Measurements from ENCODE around the gene MBTPS1. TPM values are rescaled to one million over a fixed set of nuclear protein-coding genes. Genes with fewer than 3 reads are reported as not detected.

Gene MBTPS1
- total and polyA plus RNA-seq, 3 experiments from 2014 or later: 38.3 to 64.7 (median 45.0) TPM

DNA sequence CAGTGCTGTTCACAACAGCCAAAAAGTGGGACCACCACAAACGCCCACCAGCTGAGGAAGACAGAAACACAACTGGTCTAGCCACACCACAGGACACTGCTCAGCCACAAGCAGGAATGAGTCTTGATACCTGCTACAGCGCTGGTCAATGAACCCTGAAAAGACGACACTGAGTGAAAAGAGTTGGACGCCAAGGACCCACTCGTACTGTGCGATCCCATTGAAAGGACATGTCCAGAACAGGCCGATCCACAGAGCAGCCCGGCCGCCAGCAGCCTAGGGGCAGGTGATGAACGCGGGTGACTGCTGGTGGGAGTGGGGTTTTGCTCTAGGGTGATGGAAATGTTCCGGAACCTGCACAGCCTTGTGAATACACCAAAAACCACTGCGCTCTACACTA lies 63.5 kb downstream of the MBTPS1 start:
- H3K36me3 ChIP-seq (ENCODE audit: insufficient read depth, low read length): peaks cover 59% of the 10 kb centered on the region

DNA sequence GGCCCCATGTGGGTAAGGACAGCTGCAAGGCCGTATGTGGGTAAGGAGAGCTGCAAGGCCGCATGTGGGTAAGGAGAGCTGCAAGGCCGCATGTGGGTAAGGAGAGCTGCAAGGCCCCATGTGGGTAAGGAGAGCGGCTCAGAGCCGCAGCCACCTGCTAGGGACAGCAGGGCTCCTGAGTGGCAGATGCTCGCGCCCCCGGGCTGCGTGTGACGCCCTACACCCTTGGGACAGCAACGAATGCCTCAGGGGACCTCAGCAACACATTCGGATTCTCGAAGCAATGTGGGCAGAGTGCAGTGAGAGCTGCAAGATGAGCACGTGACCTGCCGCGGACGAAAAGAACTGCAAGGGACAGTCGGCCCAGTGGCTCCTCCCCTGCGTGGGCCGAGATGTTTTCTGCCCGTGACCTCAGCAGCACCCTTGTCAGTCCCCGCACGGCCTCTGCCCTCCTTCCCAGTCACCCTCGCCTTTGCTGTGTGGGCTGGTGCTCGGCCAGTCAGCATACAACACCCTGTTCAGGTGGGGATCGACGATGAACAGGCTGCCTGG lies 64.6 kb downstream of the MBTPS1 start:
- CTCF ChIA-PET: no interaction called here

More for the DNA sequence above, 63.5 kb downstream of the MBTPS1 start:
- Mint-ChIP-seq H3K27ac (no peak overlapping the region), H3K9me3 (no peaks in the 10 kb centered on the region), H3K36me3 (peaks cover 11 to 86% (median 42%) of the 10 kb centered on the region in 3 donors), H3K4me1 (peaks cover 0 to 1% (median 0%) of the 10 kb centered on the region in 3 donors), H3K27me3 (no peaks in the 10 kb centered on the region), H3K4me3 (no peak overlapping the region)
- H3K9me3 ChIP-seq (ENCODE audit: low read length): no peaks in the 10 kb centered on the region
- DNase-seq: no peak
- H3K4me3 ChIP-seq (ENCODE audit: low read length): no peak overlapping the region
- POLR2A ChIA-PET: no interaction called here
- no peaks in the 10 kb centered on the region for H3K4me1 ChIP-seq (ENCODE audit: insufficient read depth, low read length)
- CTCF ChIA-PET: no interaction called here
- H3K27ac ChIP-seq (ENCODE audit: low read depth, low read length): no peak overlapping the region
- no peaks in the 10 kb centered on the region for H3K27me3 ChIP-seq (ENCODE audit: insufficient read depth, low read length, poor library complexity, severe bottlenecking)

DNA sequence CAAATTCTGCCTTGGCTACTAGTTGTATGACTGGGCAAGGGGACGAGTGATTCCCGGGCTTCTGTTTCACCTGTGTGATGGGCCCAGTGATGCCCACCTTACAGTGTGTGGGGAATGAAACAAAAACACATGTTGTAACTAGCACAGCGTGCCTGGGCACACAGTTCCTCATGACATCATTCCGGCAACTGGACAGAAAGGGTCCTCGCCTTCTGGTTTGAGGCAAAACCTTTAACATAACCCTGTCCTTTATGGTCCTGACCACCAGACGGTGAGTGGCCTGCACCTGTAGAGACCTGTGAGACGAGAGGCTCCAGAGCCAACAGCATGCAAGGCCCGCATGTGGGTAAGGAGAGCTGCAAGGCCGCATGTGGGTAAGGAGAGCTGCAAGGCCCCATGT lies 66.4 kb downstream of the MBTPS1 start:
- CTCF ChIA-PET: no interaction called here
- Mint-ChIP-seq H3K9me3 (no peaks in the 10 kb centered on the region), H3K27ac (peak overlapping the region in 1 of 8 donors; percentile 54), H3K4me1 (peaks cover 0 to 1% (median 0%) of the 10 kb centered on the region in 3 donors), H3K4me3 (no peak overlapping the region), H3K36me3 (peaks cover 6 to 60% (median 26%) of the 10 kb centered on the region in 3 donors), H3K27me3 (no peaks in the 10 kb centered on the region)
- peaks cover 33% of the 10 kb centered on the region for H3K36me3 ChIP-seq (ENCODE audit: insufficient read depth, low read length)
- no peak overlapping the region for H3K27ac ChIP-seq (ENCODE audit: low read depth, low read length)
- H3K4me3 ChIP-seq (ENCODE audit: low read length): no peak overlapping the region
- POLR2A ChIA-PET: no interaction called here
- H3K9me3 ChIP-seq (ENCODE audit: low read length): no peaks in the 10 kb centered on the region
- no peaks in the 10 kb centered on the region for H3K27me3 ChIP-seq (ENCODE audit: insufficient read depth, low read length, poor library complexity, severe bottlenecking)
- no peaks in the 10 kb centered on the region for H3K4me1 ChIP-seq (ENCODE audit: insufficient read depth, low read length)
- no peak for DNase-seq

More for the DNA sequence above, 64.6 kb downstream of the MBTPS1 start:
- no peaks in the 10 kb centered on the region for H3K27me3 Mint-ChIP-seq
- no peak overlapping the region for H3K27ac Mint-ChIP-seq
- H3K36me3 Mint-ChIP-seq: peaks cover 6 to 78% (median 35%) of the 10 kb centered on the region in 3 donors
- no peak overlapping the region for H3K27ac ChIP-seq (ENCODE audit: low read depth, low read length)
- no peaks in the 10 kb centered on the region for H3K9me3 Mint-ChIP-seq
- H3K4me1 Mint-ChIP-seq: peaks cover 0 to 1% (median 0%) of the 10 kb centered on the region in 3 donors
- H3K4me3 Mint-ChIP-seq: no peak overlapping the region
- no peaks in the 10 kb centered on the region for H3K9me3 ChIP-seq (ENCODE audit: low read length)
- DNase-seq: no peak
- H3K36me3 ChIP-seq (ENCODE audit: insufficient read depth, low read length): peaks cover 49% of the 10 kb centered on the region
- H3K4me1 ChIP-seq (ENCODE audit: insufficient read depth, low read length): no peaks in the 10 kb centered on the region
- no peak overlapping the region for H3K4me3 ChIP-seq (ENCODE audit: low read length)
- H3K27me3 ChIP-seq (ENCODE audit: insufficient read depth, low read length, poor library complexity, severe bottlenecking): no peaks in the 10 kb centered on the region
- POLR2A ChIA-PET: no interaction called here

DNA sequence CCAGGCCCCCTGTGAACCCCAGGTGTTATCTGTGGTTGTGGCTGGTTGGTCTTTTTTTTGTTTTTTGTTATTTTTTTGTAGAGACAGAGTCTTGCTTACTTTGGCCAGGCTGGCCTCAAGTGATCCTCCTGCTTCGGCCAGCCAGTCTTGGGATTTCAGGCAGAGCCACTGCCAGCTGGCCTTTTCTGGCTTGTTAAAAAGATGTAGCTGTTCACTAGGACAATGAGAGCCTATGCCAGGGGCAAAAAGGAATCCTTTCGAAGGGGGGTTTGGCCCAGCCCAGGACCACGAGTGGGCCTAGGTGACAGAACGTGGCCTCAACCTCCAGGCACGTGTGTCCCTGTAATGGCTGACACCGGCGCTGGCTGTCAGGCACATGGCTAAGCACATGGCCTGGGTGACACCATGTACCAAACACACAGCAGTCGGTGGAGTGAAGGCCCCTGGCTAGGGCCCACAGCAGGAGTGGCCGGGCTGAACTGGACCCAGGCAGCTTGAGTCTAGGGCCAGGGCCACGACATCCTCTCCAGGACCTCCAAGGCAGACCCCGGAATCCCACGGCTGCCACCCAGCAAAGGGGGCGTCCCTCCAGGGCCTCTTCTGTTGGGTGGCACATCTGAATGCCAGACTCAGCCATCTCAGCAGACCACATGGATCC lies 67.2 kb downstream of the MBTPS1 start:
- no peak overlapping the region for H3K4me3 Mint-ChIP-seq
- CTCF ChIA-PET: no interaction called here
- DNase-seq: no peak
- no peak overlapping the region for H3K27ac Mint-ChIP-seq
- Histone ChIP-seq H3K9me3 (ENCODE audit: low read length) (no peaks in the 10 kb centered on the region), H3K27ac (ENCODE audit: low read depth, low read length) (no peak overlapping the region), H3K36me3 (ENCODE audit: insufficient read depth, low read length) (peaks cover 25% of the 10 kb centered on the region), H3K27me3 (ENCODE audit: insufficient read depth, low read length, poor library complexity, severe bottlenecking) (no peaks in the 10 kb centered on the region), H3K4me1 (ENCODE audit: insufficient read depth, low read length) (no peaks in the 10 kb centered on the region), H3K4me3 (ENCODE audit: low read length) (no peak overlapping the region)
- H3K4me1 Mint-ChIP-seq: peaks cover 0 to 1% (median 1%) of the 10 kb centered on the region in 3 donors
- POLR2A ChIA-PET: no interaction called here
- H3K9me3 Mint-ChIP-seq: no peaks in the 10 kb centered on the region
- peaks cover 6 to 53% (median 24%) of the 10 kb centered on the region in 3 donors for H3K36me3 Mint-ChIP-seq
- H3K27me3 Mint-ChIP-seq: peaks cover 0 to 2% of the 10 kb centered on the region in 2 donors

DNA sequence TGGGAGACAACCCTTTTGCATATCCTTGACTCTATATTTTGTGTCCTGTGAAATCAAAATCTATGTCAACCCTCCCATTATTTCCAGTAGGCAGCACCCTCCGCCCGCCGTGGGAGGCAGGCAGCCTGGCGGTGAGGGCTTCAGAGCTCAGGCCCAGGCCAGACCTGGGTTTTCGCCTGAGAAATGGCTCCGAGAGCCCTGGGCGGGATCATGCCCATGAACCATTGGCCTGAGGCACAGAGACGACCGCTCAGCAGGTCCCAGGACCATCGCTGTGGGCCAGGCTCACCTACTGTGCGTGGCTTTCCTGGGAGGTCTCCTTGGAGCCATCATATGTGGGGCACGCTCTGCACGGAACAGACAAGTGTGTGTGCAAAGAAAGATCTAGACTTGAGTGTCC lies 67.9 kb downstream of the MBTPS1 start:
- Histone ChIP-seq H3K36me3 (ENCODE audit: insufficient read depth, low read length) (peaks cover 20% of the 10 kb centered on the region), H3K9me3 (ENCODE audit: low read length) (no peaks in the 10 kb centered on the region), H3K27ac (ENCODE audit: low read depth, low read length) (no peak overlapping the region), H3K27me3 (ENCODE audit: insufficient read depth, low read length, poor library complexity, severe bottlenecking) (no peaks in the 10 kb centered on the region), H3K4me3 (ENCODE audit: low read length) (no peak overlapping the region), H3K4me1 (ENCODE audit: insufficient read depth, low read length) (no peaks in the 10 kb centered on the region)
- DNase-seq: no peak
- H3K27ac Mint-ChIP-seq: no peak overlapping the region
- no peak overlapping the region for H3K4me3 Mint-ChIP-seq
- peaks cover 3 to 7% of the 10 kb centered on the region in 2 donors for H3K27me3 Mint-ChIP-seq
- POLR2A ChIA-PET: no interaction called here
- H3K4me1 Mint-ChIP-seq: peaks cover 0 to 8% (median 1%) of the 10 kb centered on the region in 3 donors
- no peaks in the 10 kb centered on the region for H3K9me3 Mint-ChIP-seq
- CTCF ChIA-PET: no interaction called here
- peaks cover 6 to 46% (median 21%) of the 10 kb centered on the region in 3 donors for H3K36me3 Mint-ChIP-seq

DNA sequence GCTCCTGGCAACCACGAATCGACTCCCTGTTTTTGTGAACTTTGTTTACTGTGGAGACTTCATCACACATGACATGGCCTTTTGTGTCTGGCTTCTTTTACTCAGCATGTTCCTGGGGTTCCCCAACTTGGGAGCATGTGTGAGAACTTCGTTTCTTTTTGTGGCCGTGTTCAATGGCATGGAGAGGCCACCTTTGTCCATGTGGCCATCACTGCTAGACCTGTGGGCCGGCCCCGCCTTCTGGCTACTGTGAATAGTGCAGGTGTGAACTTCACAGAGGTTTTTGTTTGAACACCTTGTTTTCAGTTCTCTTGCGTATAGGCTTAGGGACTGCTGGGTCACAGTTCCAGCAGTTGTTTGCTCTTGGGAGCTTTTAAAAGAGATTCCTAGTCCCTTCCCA lies 68.5 kb downstream of the MBTPS1 start:
- peaks cover 6 to 40% (median 16%) of the 10 kb centered on the region in 3 donors for H3K36me3 Mint-ChIP-seq
- Histone ChIP-seq H3K4me3 (ENCODE audit: low read length) (no peak overlapping the region), H3K4me1 (ENCODE audit: insufficient read depth, low read length) (no peaks in the 10 kb centered on the region), H3K9me3 (ENCODE audit: low read length) (no peaks in the 10 kb centered on the region), H3K27me3 (ENCODE audit: insufficient read depth, low read length, poor library complexity, severe bottlenecking) (no peaks in the 10 kb centered on the region), H3K36me3 (ENCODE audit: insufficient read depth, low read length) (peaks cover 14% of the 10 kb centered on the region), H3K27ac (ENCODE audit: low read depth, low read length) (no peak overlapping the region)
- ChIA-PET POLR2A (no interaction called here), CTCF (no interaction called here)
- peaks cover 3 to 7% of the 10 kb centered on the region in 2 donors for H3K27me3 Mint-ChIP-seq
- peaks cover 1 to 14% (median 4%) of the 10 kb centered on the region in 3 donors for H3K4me1 Mint-ChIP-seq
- H3K9me3 Mint-ChIP-seq: no peaks in the 10 kb centered on the region
- no peak overlapping the region for H3K27ac Mint-ChIP-seq
- no peak for DNase-seq
- H3K4me3 Mint-ChIP-seq: no peak overlapping the region

DNA sequence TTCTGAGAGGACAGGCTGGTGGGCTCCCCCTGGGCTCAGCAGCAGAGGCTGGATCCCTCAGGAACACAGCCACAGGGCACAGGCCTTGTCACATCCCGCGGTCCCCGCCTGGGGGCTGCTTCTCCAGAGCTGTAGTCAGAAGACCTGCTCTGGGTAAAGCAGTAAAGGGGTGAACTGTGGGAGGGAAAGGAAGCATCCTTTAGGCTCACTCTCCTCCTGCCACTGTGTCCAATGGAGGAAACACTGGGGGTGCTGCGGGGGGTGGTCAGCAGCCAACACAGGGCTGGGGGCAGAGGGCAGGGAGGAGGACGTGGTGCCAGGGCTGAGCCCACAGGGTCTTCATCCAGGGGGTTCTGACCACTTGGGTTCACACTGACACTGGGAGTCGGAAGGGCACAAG lies 69.1 kb downstream of the MBTPS1 start:
- H3K27me3 ChIP-seq (ENCODE audit: insufficient read depth, low read length, poor library complexity, severe bottlenecking): no peaks in the 10 kb centered on the region
- Mint-ChIP-seq H3K9me3 (no peaks in the 10 kb centered on the region), H3K27ac (peak overlapping the region in 1 of 8 donors; percentile 50), H3K4me3 (no peak overlapping the region), H3K27me3 (peaks cover 3 to 7% of the 10 kb centered on the region in 2 donors), H3K4me1 (peaks cover under 1 to 14% (median 4%) of the 10 kb centered on the region in 3 donors), H3K36me3 (peaks cover 3 to 34% (median 10%) of the 10 kb centered on the region in 3 donors)
- no peaks in the 10 kb centered on the region for H3K4me1 ChIP-seq (ENCODE audit: insufficient read depth, low read length)
- ChIA-PET CTCF (no interaction called here), POLR2A (no interaction called here)
- no peaks in the 10 kb centered on the region for H3K9me3 ChIP-seq (ENCODE audit: low read length)
- no peak for DNase-seq
- H3K4me3 ChIP-seq (ENCODE audit: low read length): no peak overlapping the region
- peaks cover 7% of the 10 kb centered on the region for H3K36me3 ChIP-seq (ENCODE audit: insufficient read depth, low read length)
- no peak overlapping the region for H3K27ac ChIP-seq (ENCODE audit: low read depth, low read length)

DNA sequence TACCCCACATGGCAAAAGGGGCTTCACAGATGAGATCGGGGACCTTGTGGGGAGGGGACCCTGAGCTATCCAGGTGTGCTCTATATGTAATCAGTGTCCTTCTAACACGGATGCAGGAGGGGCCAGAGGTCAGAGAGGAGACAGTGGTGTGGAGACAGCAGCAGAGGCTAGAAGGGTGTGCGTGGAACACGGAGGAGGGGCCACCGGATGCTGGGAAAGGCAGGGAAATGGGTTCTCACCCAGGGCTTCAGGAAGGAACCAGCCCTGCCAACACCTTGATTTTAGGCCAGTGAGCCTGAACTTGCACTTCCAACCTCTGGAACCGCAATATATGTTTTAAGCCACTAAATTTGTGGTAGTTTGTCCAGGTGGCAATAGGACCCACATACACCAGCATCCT lies 69.5 kb downstream of the MBTPS1 start:
- Mint-ChIP-seq H3K4me3 (no peak overlapping the region), H3K27ac (peak overlapping the region in 2 of 8 donors; percentile 17 to 23), H3K27me3 (peaks cover 3 to 8% of the 10 kb centered on the region in 2 donors), H3K9me3 (no peaks in the 10 kb centered on the region), H3K4me1 (peaks cover 0 to 14% (median 4%) of the 10 kb centered on the region in 3 donors), H3K36me3 (peaks cover 0 to 29% (median 8%) of the 10 kb centered on the region in 3 donors)
- H3K27ac ChIP-seq (ENCODE audit: low read depth, low read length): no peak overlapping the region
- no peak for DNase-seq
- no peaks in the 10 kb centered on the region for H3K9me3 ChIP-seq (ENCODE audit: low read length)
- peaks cover 4% of the 10 kb centered on the region for H3K36me3 ChIP-seq (ENCODE audit: insufficient read depth, low read length)
- ChIA-PET POLR2A (no interaction called here), CTCF (no interaction called here)
- H3K27me3 ChIP-seq (ENCODE audit: insufficient read depth, low read length, poor library complexity, severe bottlenecking): no peaks in the 10 kb centered on the region
- H3K4me1 ChIP-seq (ENCODE audit: insufficient read depth, low read length): no peaks in the 10 kb centered on the region
- no peak overlapping the region for H3K4me3 ChIP-seq (ENCODE audit: low read length)

Measured in CD8-positive, alpha-beta memory T cell (primary cell).